GM13977 (cell line): ENCODE results near the gene VANGL1.

Source experiments
- DNase-seq: peaks from one replicate; pipeline ENCODE4 v3.0.0; 2012; ENCODE audit warnings: low spot score
- CTCF ChIP-seq: IDR thresholded peaks from 2 replicates; pipeline ENCODE4 v1.5.1; 2012; ENCODE audit warnings: mild to moderate bottlenecking, control low read depth; ENCODE audit not compliant: insufficient read depth; ENCODE audit errors: extremely low read depth, missing control alignments
- in situ Hi-C: fragments of 300-500 bp; cut with MboI; formaldehyde crosslinking; loops from one replicate; pipeline ENCODE4 v1.12.0; 2022; ENCODE audit warnings: low sequenced_read_pairs, low pct_unique_long_range_greater_than_20kb, mixed read lengths, inconsistent platforms; ENCODE audit not compliant: unreplicated experiment

Gene VANGL1

DNA sequence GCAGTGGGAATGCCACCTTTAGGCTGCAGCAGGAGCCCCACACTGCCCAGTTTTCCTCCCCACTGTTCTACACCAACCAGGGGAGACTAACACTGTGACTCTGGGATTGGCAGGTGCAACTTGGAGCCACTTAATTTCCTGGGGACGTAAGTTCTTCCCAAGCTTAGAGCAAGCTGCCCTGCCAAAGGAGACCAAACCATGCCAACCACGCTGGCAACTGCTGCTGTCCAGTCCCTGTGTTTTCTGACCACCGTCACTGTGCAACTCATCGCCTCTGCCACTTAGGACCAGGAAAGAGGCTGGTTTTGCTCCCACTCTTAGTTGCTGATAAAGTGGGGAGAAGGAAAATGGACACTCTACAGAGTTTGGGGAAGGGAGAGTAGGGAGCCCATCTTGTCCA, 50.5 kb downstream of the VANGL1 start:
- DNase-seq: no peak
- in situ Hi-C loops: no loop called here
- no peak for TF ChIP-seq CTCF

DNA sequence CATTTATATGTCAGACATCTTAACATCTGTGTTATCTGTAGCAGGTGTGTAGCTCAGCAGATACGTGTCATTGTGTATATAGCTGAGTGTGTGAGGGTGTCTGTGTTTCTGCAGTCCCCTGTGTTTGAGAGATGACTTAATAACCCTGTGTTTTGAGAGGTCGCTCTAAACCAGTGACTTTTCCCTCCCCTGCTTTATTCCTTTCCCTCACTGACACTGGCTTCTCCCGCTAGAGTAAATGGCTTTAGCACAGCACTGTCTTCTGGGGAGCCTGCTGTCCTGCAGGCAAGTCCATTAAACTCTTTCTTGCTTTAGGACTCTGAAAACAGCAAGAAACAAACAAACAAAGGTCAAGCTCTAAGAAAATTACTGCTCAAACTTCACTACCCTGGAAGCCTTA, 53.0 kb downstream of the VANGL1 start:
- no peak for DNase-seq
- in situ Hi-C loops: no loop called here
- TF ChIP-seq CTCF: no peak

GRCh38 chr1:115697619-115698018, 55.8 kb downstream of the VANGL1 start:
- in situ Hi-C loops: no loop called here

GRCh38 chr1:115701090-115701489, 59.3 kb downstream of the VANGL1 start:
- no peak for DNase-seq
- in situ Hi-C loops: loop anchor here (10.0 kb wide), 1 partner anchor 86 kb away; no protein-coding TSS in a partner anchor
- no peak for TF ChIP-seq CTCF

More at GRCh38 chr1:115697619-115698018, 55.8 kb downstream of the VANGL1 start:
- no peak for TF ChIP-seq CTCF
- no peak for DNase-seq

- DNase-seq: no peak
- no peak for TF ChIP-seq CTCF
- in situ Hi-C loops: loop anchor here (10.0 kb wide), 1 partner anchor 88 kb away; no protein-coding TSS in a partner anchor
Measured at GRCh38 chr1:115702959-115703358, 61.2 kb downstream of the VANGL1 start.

GRCh38 chr1:115705085-115705951, 63.5 kb downstream of the VANGL1 start:
- in situ Hi-C loops: loop anchor here (10.0 kb wide), 1 partner anchor 91 kb away; no protein-coding TSS in a partner anchor
- no peak for TF ChIP-seq CTCF

More at GRCh38 chr1:115705085-115705951, 63.5 kb downstream of the VANGL1 start:
- DNase-seq: no peak
